Measurements from ENCODE around the gene WFDC6.

GRCh38 chr20:45545754-45546453, 6.6 kb upstream of the WFDC6 start:
- TF ChIP-seq CTCF (IDR thresholded peaks at IDR 0.05 in 4 of 5, conservative IDR thresholded peaks at IDR 0.05 in 1 of 5) = no peak
- TF ChIP-seq POLR2A (IDR thresholded peaks at IDR 0.05) = no peak

Measured in gastrocnemius medialis (tissue), 4 donors.